ENCODE results near the gene PLTP. TPM values are rescaled to one million over a fixed set of nuclear protein-coding genes. Genes with fewer than 3 reads are reported as not detected.

The PLTP gene
- total RNA-seq, 1 experiment from 2014 or later, result 0.37 TPM

- intact Hi-C loops (cut with micrococcal nuclease), result no loop called here
Observed at GRCh38 chr20:45859916-45860315, 52.0 kb downstream of the PLTP start.

GRCh38 chr20:45857882-45858216 is 54.1 kb downstream of the PLTP start:
- peaks cover 16% of the 10 kb centered on the region for H3K36me3 Mint-ChIP-seq (ENCODE audit: insufficient read depth, unreplicated experiment)
- DNase-seq (ENCODE audit: unreplicated experiment), result no peak
- no peaks in the 10 kb centered on the region for H3K27me3 Mint-ChIP-seq (ENCODE audit: insufficient read depth, unreplicated experiment)
- CTCF ChIA-PET, result interaction anchor here (0.7 to 1.0 kb wide), 2 partner anchors 24 to 112 kb away, joined by 3 to 4 read pairs; no protein-coding TSS in a partner anchor
- peak overlapping the region; percentile 92 for H3K27ac Mint-ChIP-seq (ENCODE audit: low read depth, unreplicated experiment)
- BruUV-seq (replicated peaks), result no TSS peak
- no peak for TF ChIP-seq CTCF (IDR thresholded peaks at IDR 0.05; ENCODE audit: unreplicated experiment)
- peak overlapping the region; percentile 92 for H3K4me3 Mint-ChIP-seq (ENCODE audit: unreplicated experiment)
- POLR2A ChIA-PET, result interaction anchor here (0.6 to 4.1 kb wide), 8 partner anchors 10 to 1813 kb away, joined by 3 to 40 read pairs (median 10); partner anchors contain the start of genes CTSA, NEURL2, PCIF1 and SNX21
- intact Hi-C loops (cut with micrococcal nuclease), result loop anchor here (2.0 kb wide), 1 partner anchor 77 kb away; the partner anchor contains the start of gene PCIF1
- H3K9me3 Mint-ChIP-seq (ENCODE audit: unreplicated experiment), result no peaks in the 10 kb centered on the region
- H3K4me1 Mint-ChIP-seq (ENCODE audit: insufficient read depth, unreplicated experiment), result peaks cover 16% of the 10 kb centered on the region

More at GRCh38 chr20:45859916-45860315, 52.0 kb downstream of the PLTP start:
- H3K4me1 Mint-ChIP-seq (ENCODE audit: insufficient read depth, unreplicated experiment), result peaks cover 16% of the 10 kb centered on the region
- no peaks in the 10 kb centered on the region for H3K9me3 Mint-ChIP-seq (ENCODE audit: unreplicated experiment)
- BruUV-seq (replicated peaks), result no TSS peak
- no peak overlapping the region for H3K27ac Mint-ChIP-seq (ENCODE audit: low read depth, unreplicated experiment)
- H3K4me3 Mint-ChIP-seq (ENCODE audit: unreplicated experiment), result no peak overlapping the region
- DNase-seq (ENCODE audit: unreplicated experiment), result no peak
- no peaks in the 10 kb centered on the region for H3K27me3 Mint-ChIP-seq (ENCODE audit: insufficient read depth, unreplicated experiment)
- CTCF ChIA-PET, result no interaction called here
- POLR2A ChIA-PET, result interaction anchor here (0.9 kb wide), 1 partner anchor 21 kb away, joined by 3 read pairs; the partner anchor contains the start of gene ZSWIM1
- H3K36me3 Mint-ChIP-seq (ENCODE audit: insufficient read depth, unreplicated experiment), result peaks cover 9% of the 10 kb centered on the region
- TF ChIP-seq CTCF (IDR thresholded peaks at IDR 0.05; ENCODE audit: unreplicated experiment), result no peak

- intact Hi-C loops (cut with micrococcal nuclease), result loop anchor here (2.0 kb wide), 1 partner anchor 78 kb away; the partner anchor contains the start of gene PCIF1
- no peak for TF ChIP-seq CTCF (IDR thresholded peaks at IDR 0.05; ENCODE audit: unreplicated experiment)
- POLR2A ChIA-PET, result interaction anchor here (0.6 to 4.1 kb wide), 26 partner anchors 10 to 1263 kb away, joined by 3 to 40 read pairs (median 5); partner anchors contain the start of genes CTSA, DNTTIP1, NEURL2 and PCIF1
- H3K27ac Mint-ChIP-seq (ENCODE audit: low read depth, unreplicated experiment), result peak within 1 kb of the TSS; percentile 92
- H3K27me3 Mint-ChIP-seq (ENCODE audit: insufficient read depth, unreplicated experiment), result no peaks in the 10 kb centered on the region
- BruUV-seq (replicated peaks), result no TSS peak
- no peaks in the 10 kb centered on the region for H3K9me3 Mint-ChIP-seq (ENCODE audit: unreplicated experiment)
- CTCF ChIA-PET, result interaction anchor here (0.5 to 2.2 kb wide), 9 partner anchors 13 to 265 kb away, joined by 3 to 9 read pairs (median 3); partner anchors contain the start of gene PCIF1
- DNase-seq (ENCODE audit: unreplicated experiment), result peak; percentile 100
- peaks cover 18% of the 10 kb centered on the region for H3K36me3 Mint-ChIP-seq (ENCODE audit: insufficient read depth, unreplicated experiment)
- peak within 1 kb of the TSS; percentile 92 for H3K4me3 Mint-ChIP-seq (ENCODE audit: unreplicated experiment)
- H3K4me1 Mint-ChIP-seq (ENCODE audit: insufficient read depth, unreplicated experiment), result peaks cover 16% of the 10 kb centered on the region
Observed at GRCh38 chr20:45857114-45857881, 54.7 kb downstream of the PLTP start, which contains the start of the genes ACOT8 and ZSWIM3. ACOT8 (minus strand) TSS chr20:45857392; CDS start chr20:45857315, 77 bp downstream. ZSWIM3 (plus strand) TSS chr20:45857614; CDS start chr20:45857826, 212 bp downstream.

GRCh38 chr20:45853484-45853883 is 58.5 kb downstream of the PLTP start:
- H3K36me3 Mint-ChIP-seq (ENCODE audit: insufficient read depth, unreplicated experiment), result peaks cover 30% of the 10 kb centered on the region
- H3K4me1 Mint-ChIP-seq (ENCODE audit: insufficient read depth, unreplicated experiment), result no peaks in the 10 kb centered on the region
- TF ChIP-seq CTCF (IDR thresholded peaks at IDR 0.05; ENCODE audit: unreplicated experiment), result no peak
- H3K9me3 Mint-ChIP-seq (ENCODE audit: unreplicated experiment), result no peaks in the 10 kb centered on the region
- H3K27me3 Mint-ChIP-seq (ENCODE audit: insufficient read depth, unreplicated experiment), result no peaks in the 10 kb centered on the region
- ChIA-PET POLR2A (interaction anchor here (0.6 to 1.7 kb wide), 3 partner anchors 21 to 41 kb away, joined by 3 to 8 read pairs (median 3); partner anchors contain the start of gene ZSWIM1), CTCF (interaction anchor here (1.8 to 1.9 kb wide), 2 partner anchors 55 to 109 kb away, joined by 6 to 7 read pairs; no protein-coding TSS in a partner anchor)
- no TSS peak for BruUV-seq (replicated peaks)
- intact Hi-C loops (cut with micrococcal nuclease), result no loop called here
- no peak overlapping the region for H3K4me3 Mint-ChIP-seq (ENCODE audit: unreplicated experiment)
- DNase-seq (ENCODE audit: unreplicated experiment), result no peak
- peak overlapping the region; percentile 12 for H3K27ac Mint-ChIP-seq (ENCODE audit: low read depth, unreplicated experiment)
